ENCODE results near the gene ASPRV1.

ASPRV1 gene

GRCh38 chr2:69933254-69933828, 28.1 kb downstream of the ASPRV1 start:
- no peak for TF ChIP-seq CTCF (IDR thresholded peaks at IDR 0.05)

- no peak for TF ChIP-seq CTCF (IDR thresholded peaks at IDR 0.05)
Observed at GRCh38 chr2:69932596-69932922, 28.9 kb downstream of the ASPRV1 start.

- no peak for TF ChIP-seq CTCF (IDR thresholded peaks at IDR 0.05)
Observed at GRCh38 chr2:69931832-69932595, 29.4 kb downstream of the ASPRV1 start.

GRCh38 chr2:69926849-69927515, 34.4 kb downstream of the ASPRV1 start:
- no peak for TF ChIP-seq CTCF (IDR thresholded peaks at IDR 0.05)

- TF ChIP-seq CTCF (IDR thresholded peaks at IDR 0.05), result no peak
Observed at GRCh38 chr2:69923116-69923515, 38.3 kb downstream of the ASPRV1 start.

GRCh38 chr2:69918401-69918800, 43.0 kb downstream of the ASPRV1 start:
- no peak for TF ChIP-seq CTCF (IDR thresholded peaks at IDR 0.05)

- no peak for TF ChIP-seq CTCF (IDR thresholded peaks at IDR 0.05)
Observed at GRCh38 chr2:69917852-69918251, 43.6 kb downstream of the ASPRV1 start.
